ENCODE results near the gene CDCA5.
A peak's percentile ranks its signal among the peaks of the same experiment; 100 is the strongest.

CDCA5 gene

DNA sequence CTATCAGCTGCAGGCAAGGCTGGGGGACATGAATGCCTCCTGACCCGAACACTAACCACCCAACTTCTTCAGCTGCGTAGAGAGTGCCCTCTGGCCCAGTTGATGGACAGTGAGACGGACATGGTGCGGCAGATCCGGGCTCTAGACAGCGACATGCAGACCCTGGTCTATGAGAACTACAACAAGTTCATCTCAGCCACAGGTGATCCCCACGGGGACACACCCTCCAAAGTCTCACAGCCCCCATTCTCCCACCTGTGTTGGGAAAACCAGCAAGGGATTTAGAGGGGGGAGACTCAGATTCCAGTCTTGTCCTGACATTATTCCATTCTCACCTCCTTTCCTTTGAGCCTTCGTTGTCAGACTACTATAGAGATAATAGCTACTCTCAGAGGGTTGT, 13.1 kb upstream of the CDCA5 start:
- DNase-seq (ENCODE audit: insufficient read length, low spot score) (no peak), FAIRE-seq (no peak)
- TF ChIP-seq, protein P1, sequence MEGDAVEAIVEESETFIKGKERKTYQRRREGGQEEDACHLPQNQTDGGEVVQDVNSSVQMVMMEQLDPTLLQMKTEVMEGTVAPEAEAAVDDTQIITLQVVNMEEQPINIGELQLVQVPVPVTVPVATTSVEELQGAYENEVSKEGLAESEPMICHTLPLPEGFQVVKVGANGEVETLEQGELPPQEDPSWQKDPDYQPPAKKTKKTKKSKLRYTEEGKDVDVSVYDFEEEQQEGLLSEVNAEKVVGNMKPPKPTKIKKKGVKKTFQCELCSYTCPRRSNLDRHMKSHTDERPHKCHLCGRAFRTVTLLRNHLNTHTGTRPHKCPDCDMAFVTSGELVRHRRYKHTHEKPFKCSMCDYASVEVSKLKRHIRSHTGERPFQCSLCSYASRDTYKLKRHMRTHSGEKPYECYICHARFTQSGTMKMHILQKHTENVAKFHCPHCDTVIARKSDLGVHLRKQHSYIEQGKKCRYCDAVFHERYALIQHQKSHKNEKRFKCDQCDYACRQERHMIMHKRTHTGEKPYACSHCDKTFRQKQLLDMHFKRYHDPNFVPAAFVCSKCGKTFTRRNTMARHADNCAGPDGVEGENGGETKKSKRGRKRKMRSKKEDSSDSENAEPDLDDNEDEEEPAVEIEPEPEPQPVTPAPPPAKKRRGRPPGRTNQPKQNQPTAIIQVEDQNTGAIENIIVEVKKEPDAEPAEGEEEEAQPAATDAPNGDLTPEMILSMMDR (IDR thresholded peaks at IDR 0.05; ENCODE audit: insufficient read depth, missing control alignments): no peak

DNA sequence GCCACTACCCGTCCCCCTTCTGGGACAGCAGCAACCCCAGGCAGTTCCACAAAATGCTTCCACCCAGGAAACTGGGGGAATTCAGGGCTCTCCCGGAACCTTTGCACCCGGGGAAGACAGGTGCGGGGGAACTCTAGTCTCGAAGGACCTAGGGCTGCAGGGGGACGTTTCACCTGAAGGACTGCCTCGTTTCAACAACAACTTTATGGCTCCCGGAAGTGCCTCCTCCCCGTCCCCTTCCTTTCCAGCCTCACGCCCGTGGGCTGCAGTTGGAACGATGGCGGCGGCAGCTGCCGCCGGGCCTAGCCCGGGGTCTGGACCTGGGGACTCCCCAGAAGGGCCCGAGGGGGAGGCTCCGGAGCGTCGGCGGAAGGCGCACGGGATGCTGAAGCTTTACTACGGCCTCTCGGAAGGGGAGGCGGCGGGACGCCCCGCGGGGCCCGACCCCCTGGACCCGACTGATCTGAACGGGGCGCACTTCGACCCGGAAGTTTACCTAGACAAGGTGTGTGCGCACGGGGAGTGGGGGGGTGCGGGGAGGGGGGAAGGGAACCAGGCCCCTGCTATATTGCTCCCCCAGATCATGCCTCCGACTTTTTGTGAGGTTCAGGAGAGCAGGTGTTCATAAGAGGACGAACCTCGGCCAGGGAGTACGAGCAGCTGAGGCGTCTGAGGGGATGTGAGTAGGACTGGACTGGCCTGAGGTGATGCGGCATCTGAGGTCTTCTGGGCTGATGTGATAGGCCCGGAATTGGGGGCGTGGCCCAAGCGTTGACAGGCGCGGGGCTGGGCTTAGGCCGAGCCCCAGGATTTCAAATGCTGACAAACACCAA, 12.3 kb upstream of the CDCA5 start, which contains the start of gene VPS51:
Gene VPS51 (plus strand): TSS at position 241 of the 833 bp plus-strand sequence. CDS start 37 bp downstream, at position 278.
- DNase-seq (ENCODE audit: insufficient read length, low spot score) (peak; percentile 94), FAIRE-seq (no peak)
- TF ChIP-seq, protein P1 (IDR thresholded peaks at IDR 0.05; ENCODE audit: insufficient read depth, missing control alignments): no peak

DNA sequence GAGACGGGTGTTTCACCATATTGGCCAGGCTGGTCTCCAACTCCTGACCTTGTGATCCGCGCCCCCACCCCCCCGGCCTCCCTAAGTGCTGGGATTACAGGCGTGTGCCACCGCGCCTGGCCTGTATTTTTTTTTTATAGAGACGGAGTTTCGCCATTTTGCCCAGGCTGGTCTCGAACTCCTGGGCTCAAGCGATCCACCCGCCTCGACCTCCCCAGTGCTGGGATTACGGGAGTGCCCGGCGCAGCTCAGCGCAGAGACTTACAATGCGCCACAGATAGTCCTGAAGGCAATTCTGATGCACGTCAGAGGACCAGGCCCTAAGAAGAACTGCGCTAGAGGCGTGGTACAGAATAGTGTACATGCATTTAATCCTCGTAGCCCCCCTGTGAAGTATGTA, 11.6 kb upstream of the CDCA5 start:
- FAIRE-seq: no peak

DNA sequence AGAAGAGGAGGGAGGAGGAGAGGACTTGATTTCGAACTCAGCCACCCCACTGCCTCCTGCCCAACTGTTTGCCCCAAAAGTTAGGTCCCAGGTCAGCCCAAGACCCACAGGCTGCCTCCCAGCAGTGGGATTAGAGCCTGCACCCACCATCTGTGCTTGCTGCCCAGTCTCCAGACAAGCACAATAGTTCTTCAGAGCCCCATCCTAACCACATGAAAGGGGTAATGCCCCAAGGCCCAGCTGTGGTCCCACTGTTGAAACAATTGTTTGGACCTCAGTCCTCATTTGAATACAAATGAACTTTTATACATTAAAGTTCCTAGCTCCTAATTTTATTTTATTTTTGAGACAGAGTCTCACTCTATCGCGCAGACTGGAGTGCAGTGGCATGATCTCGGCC, 6.8 kb upstream of the CDCA5 start:
- FAIRE-seq: no peak
- DNase-seq (ENCODE audit: insufficient read length, low spot score): no peak
- TF ChIP-seq, protein P1 (IDR thresholded peaks at IDR 0.05; ENCODE audit: insufficient read depth, missing control alignments): no peak

More for the DNA sequence above, 11.6 kb upstream of the CDCA5 start:
- DNase-seq (ENCODE audit: insufficient read length, low spot score): no peak
- TF ChIP-seq, protein P1 (IDR thresholded peaks at IDR 0.05; ENCODE audit: insufficient read depth, missing control alignments): no peak

DNA sequence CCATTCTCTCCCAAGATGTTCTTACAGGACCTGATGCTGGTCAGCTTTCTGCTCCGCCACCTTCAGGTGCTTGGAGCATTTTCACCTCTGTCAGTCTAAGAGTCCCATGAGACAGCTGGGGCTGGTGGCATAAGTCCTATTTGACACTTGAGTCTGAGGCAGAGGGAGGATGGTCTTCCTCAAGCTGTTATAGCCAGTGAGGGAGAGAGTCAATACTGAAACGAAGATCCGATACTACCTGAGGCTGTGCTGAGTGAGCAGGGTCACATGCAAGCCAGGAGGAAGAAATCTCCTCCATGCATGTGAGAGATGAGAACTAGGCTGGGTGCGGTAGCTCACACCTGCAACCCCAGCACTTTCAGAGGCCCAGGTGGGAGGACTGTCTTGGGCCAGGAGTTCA, 5.8 kb upstream of the CDCA5 start:
- DNase-seq (ENCODE audit: insufficient read length, low spot score): no peak
- TF ChIP-seq, protein P1 (IDR thresholded peaks at IDR 0.05; ENCODE audit: insufficient read depth, missing control alignments): no peak
- FAIRE-seq: no peak

DNA sequence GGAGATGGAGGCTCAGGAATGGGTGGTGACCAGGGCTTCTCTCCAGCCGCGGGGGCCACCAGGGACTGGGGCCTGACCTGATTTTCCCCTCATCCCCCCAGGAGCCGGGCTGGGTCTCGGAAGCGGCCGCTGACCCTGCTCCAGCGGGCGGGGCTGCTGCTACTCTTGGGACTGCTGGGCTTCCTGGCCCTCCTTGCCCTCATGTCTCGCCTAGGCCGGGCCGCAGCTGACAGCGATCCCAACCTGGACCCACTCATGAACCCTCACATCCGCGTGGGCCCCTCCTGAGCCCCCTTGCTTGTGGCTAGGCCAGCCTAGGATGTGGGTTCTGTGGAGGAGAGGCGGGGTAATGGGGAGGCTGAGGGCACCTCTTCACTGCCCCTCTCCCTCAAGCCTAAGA, 4.0 kb upstream of the CDCA5 start:
- DNase-seq (ENCODE audit: insufficient read length, low spot score) (no peak), FAIRE-seq (no peak)
- TF ChIP-seq, protein P1 (IDR thresholded peaks at IDR 0.05; ENCODE audit: insufficient read depth, missing control alignments): no peak

DNA sequence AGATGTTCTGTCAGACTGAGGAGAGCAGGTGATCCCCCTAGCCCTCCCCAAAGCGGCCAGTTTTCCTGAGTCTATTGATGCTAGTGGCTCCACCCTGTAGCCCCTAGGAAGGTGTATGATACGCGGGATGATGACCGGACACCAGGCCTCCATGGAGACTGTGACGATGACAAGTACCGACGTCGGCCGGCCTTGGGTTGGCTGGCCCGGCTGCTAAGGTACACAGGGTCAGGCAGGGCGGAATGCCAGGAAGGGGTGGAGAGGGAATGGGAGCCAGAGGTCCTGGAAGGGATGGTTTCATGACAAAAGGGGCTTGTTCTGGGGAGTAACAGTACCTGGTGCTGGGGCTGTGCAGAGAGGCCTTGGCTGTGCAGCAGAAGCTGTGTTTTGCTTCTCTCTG, 3.4 kb upstream of the CDCA5 start:
- FAIRE-seq (no peak), DNase-seq (ENCODE audit: insufficient read length, low spot score) (no peak)
- TF ChIP-seq, protein P1 (IDR thresholded peaks at IDR 0.05; ENCODE audit: insufficient read depth, missing control alignments): no peak
